ENCODE results near the gene TSHZ2.

DNA sequence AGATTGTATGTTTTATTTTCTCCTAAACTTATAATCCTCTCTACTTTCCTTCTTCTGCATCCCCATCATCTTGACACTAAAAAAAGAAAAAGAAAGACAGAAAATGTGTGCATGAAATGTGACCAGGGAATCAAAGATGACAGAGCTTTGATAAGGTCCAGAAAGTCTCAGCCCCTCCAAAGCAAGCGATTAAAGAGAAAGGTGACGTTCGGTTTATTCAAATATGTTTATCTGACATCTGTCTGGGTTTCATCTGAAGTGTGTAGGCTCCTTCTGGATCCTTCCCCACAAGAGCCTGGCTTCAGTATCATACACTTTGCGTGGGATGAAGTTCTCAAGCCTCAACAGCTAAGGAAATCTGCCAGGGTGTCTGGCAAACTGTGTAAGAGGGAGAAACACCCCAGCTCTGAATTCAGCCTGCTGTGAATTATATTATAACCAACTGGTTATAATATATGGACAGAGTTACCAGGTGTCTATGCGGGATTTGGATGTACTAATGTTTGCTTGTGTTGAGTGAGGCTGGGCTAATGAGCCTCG, 358.5 kb downstream of the TSHZ2 start:
- TF ChIP-seq, protein P1, sequence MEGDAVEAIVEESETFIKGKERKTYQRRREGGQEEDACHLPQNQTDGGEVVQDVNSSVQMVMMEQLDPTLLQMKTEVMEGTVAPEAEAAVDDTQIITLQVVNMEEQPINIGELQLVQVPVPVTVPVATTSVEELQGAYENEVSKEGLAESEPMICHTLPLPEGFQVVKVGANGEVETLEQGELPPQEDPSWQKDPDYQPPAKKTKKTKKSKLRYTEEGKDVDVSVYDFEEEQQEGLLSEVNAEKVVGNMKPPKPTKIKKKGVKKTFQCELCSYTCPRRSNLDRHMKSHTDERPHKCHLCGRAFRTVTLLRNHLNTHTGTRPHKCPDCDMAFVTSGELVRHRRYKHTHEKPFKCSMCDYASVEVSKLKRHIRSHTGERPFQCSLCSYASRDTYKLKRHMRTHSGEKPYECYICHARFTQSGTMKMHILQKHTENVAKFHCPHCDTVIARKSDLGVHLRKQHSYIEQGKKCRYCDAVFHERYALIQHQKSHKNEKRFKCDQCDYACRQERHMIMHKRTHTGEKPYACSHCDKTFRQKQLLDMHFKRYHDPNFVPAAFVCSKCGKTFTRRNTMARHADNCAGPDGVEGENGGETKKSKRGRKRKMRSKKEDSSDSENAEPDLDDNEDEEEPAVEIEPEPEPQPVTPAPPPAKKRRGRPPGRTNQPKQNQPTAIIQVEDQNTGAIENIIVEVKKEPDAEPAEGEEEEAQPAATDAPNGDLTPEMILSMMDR (IDR thresholded peaks at IDR 0.05): no peak
- TF ChIP-seq POLR2A (IDR thresholded peaks at IDR 0.05): no peak
